NCI-H748 (cell line): Measurements from ENCODE around the gene TMSB15C.

ENCODE experiments used
- DNase-seq: peaks from one replicate; lab custom pipeline; 2025; ENCODE audit not compliant: unreplicated experiment; lab: John Stamatoyannopoulos, UW

TMSB15C gene

GRCh38 chrX:104047171-104047570 lies 28.9 kb downstream of the TMSB15C start:
- no peak for DNase-seq

- DNase-seq: no peak
Observed at GRCh38 chrX:104045642-104046041, 30.4 kb downstream of the TMSB15C start.

GRCh38 chrX:104041003-104041402 lies 35.0 kb downstream of the TMSB15C start:
- no peak for DNase-seq

- DNase-seq: no peak
Observed at GRCh38 chrX:104039689-104040505, 36.1 kb downstream of the TMSB15C start, which contains the start of gene H2BW2. H2BW2 (plus strand) TSS chrX:104039956; CDS start chrX:104039995, 39 bp downstream.
